HepG2 (cell line): ENCODE measurements around the gene LTB4R. TPM values are rescaled to one million over a fixed set of nuclear protein-coding genes. Genes with fewer than 3 reads are reported as not detected.

Experiments
- ATM ChIP-seq: fragments of 450-650 bp; IDR thresholded peaks from 2 replicates; pipeline ENCODE4 v1.7.1; 2017; ENCODE audit warnings: mild to moderate bottlenecking, borderline replicate concordance
- CENPT ChIP-seq: sonication (generic); formaldehyde crosslinking; IDR thresholded peaks from 2 replicates; pipeline ENCODE4 v1.8.0; 2022; ENCODE audit warnings: low read depth, mild to moderate bottlenecking, moderate library complexity, missing genetic modification reagents
- DPF2 ChIP-seq: sonication (generic); formaldehyde crosslinking; IDR thresholded peaks from 2 replicates; pipeline ENCODE4 v1.4.0; 2020; ENCODE audit warnings: mild to moderate bottlenecking, low read depth, missing genetic modification reagents, borderline replicate concordance
- GATA4 ChIP-seq: sonication (generic); IDR thresholded peaks from 2 replicates; pipeline ENCODE4 v1.6.1; 2016; ENCODE audit warnings: antibody characterized with exemption, low read depth, borderline replicate concordance
- MIER3 ChIP-seq: IDR thresholded peaks from 2 replicates; pipeline ENCODE4 v1.6.1; 2016; ENCODE audit warnings: missing compliant biosample characterization, borderline replicate concordance
- MYC ChIP-seq: sonication (generic); formaldehyde crosslinking; IDR thresholded peaks from 2 replicates; pipeline ENCODE4 v1.9.0; 2021; ENCODE audit warnings: missing genetic modification reagents, borderline replicate concordance
- RBFOX2 ChIP-seq: fragments of 200-400 bp; formaldehyde crosslinking; IDR thresholded peaks from 2 replicates; pipeline ENCODE4 v1.6.1; 2017; ENCODE audit warnings: low read depth, mild to moderate bottlenecking, low read length
- STAT5B ChIP-seq: sonication (generic); formaldehyde crosslinking; IDR thresholded peaks from 2 replicates; pipeline ENCODE4 v1.4.0; 2020; ENCODE audit warnings: missing genetic modification reagents
- XRCC5 ChIP-seq: fragments of 200-400 bp; formaldehyde crosslinking; optimal IDR thresholded peaks from 2 replicates; pipeline ENCODE3; 2017; ENCODE audit warnings: mild to moderate bottlenecking, low read length
- ZBTB38 ChIP-seq: sonication (generic); formaldehyde crosslinking; IDR thresholded peaks from 2 replicates; pipeline ENCODE4 v1.5.1; 2020; ENCODE audit warnings: mild to moderate bottlenecking, missing genetic modification reagents
- ZFP91 ChIP-seq: sonication (generic); formaldehyde crosslinking; IDR thresholded peaks from 2 replicates; pipeline ENCODE4 v1.9.0; 2022; ENCODE audit warnings: missing genetic modification reagents, mild to moderate bottlenecking, borderline replicate concordance
- ZHX2 ChIP-seq, 2 experiments: sonication (generic) in 1 of 2; formaldehyde crosslinking in 1 of 2; IDR thresholded peaks; 2 replicates each; pipeline versions ENCODE4 v1.6.1 to v1.9.0; 2014 to 2022; ENCODE audit warnings: antibody characterized with exemption in 1 of 2, borderline replicate concordance in 1 of 2, inconsistent platforms in 1 of 2, low read depth in 1 of 2, missing genetic modification reagents in 1 of 2
- ZNF121 ChIP-seq: sonication (generic); formaldehyde crosslinking; IDR thresholded peaks from 2 replicates; pipeline ENCODE4 v1.5.0; 2020; ENCODE audit warnings: mild to moderate bottlenecking, missing genetic modification reagents
- ZNF235 ChIP-seq: sonication (generic); formaldehyde crosslinking; IDR thresholded peaks from 2 replicates; pipeline ENCODE4 v1.8.1; 2023; ENCODE audit warnings: mild to moderate bottlenecking, missing genetic modification reagents, borderline replicate concordance
- ZNF468 ChIP-seq: sonication (generic); formaldehyde crosslinking; IDR thresholded peaks from 2 replicates; pipeline ENCODE4 v1.8.0; 2022; ENCODE audit warnings: mild to moderate bottlenecking, moderate library complexity, missing genetic modification reagents
- ZNF546 ChIP-seq: sonication (generic); formaldehyde crosslinking; conservative IDR thresholded peaks from 2 replicates; pipeline ENCODE4 v1.8.1; 2023; ENCODE audit warnings: mild to moderate bottlenecking, missing genetic modification reagents
- ZNF550 ChIP-seq: sonication (generic); formaldehyde crosslinking; IDR thresholded peaks from 2 replicates; pipeline ENCODE4 v1.4.0; 2020; ENCODE audit warnings: mild to moderate bottlenecking, missing genetic modification reagents, borderline replicate concordance
- polyA plus RNA-seq, 8 experiments: library from polyadenylated mRNA; depleted of rRNA in 3 of 8; stranded (reverse) in 7 of 8; unstranded in 1 of 8; fragments of >200 nt; fragmentation: Illumina TruSeq in 4 of 8; extraction: Trizol in 4 of 8; gene quantifications; 2 replicates each; pipeline versions ENCODE4 v1.2.1 to v1.2.3, GENCODE V29; 2011 to 2016; ENCODE audit warnings: low read depth in 4 of 8, missing spikeins in 1 of 8, mixed read lengths in 1 of 8; ENCODE audit not compliant: insufficient read depth in 1 of 8
- total RNA-seq, 5 experiments: library from RNA; depleted of rRNA; stranded (reverse); fragments of >200 nt; fragmentation: Illumina TruSeq; extraction: Trizol; gene quantifications; 2 replicates each; pipeline ENCODE4 v1.2.3, GENCODE V29; 2016; ENCODE audit warnings: low read depth in 1 of 5
- TF ChIP-seq, protein P1 (sequence below): sonication (generic); formaldehyde crosslinking; IDR thresholded peaks from 2 replicates; pipeline ENCODE4 v1.4.0; 2020; ENCODE audit warnings: missing genetic modification reagents, mild to moderate bottlenecking, borderline replicate concordance
- TF ChIP-seq, protein P2 (sequence below): sonication (generic); formaldehyde crosslinking; IDR thresholded peaks from 2 replicates; pipeline ENCODE4 v1.5.0; 2020; ENCODE audit warnings: missing genetic modification reagents

Gene LTB4R
- total and polyA plus RNA-seq, 2 of the 13 experiments (the other 11 are each of a cell fraction or from before 2014, with no cell fraction given) = 3.2 to 8.2 TPM

GRCh38 chr14:24310646-24311604 is at the start of gene LTB4R (continued):
- TF ChIP-seq CENPT (CRISPR knock-in tag) (no peak), STAT5B (CRISPR knock-in tag) (no peak), ZBTB38 (peak; percentile 21; the same call in 1 of the 2 replicates), ZNF546 (CRISPR knock-in tag) (no peak), ZFP91 (CRISPR knock-in tag) (no peak), XRCC5 (no peak), DPF2 (no peak), GATA4 (no peak), ZNF121 (CRISPR knock-in tag) (no peak), ZNF235 (CRISPR knock-in tag) (no peak), MYC (no peak), ATM (no peak), ZHX2 (IDR thresholded peaks at IDR 0.05; ENCODE audit: low read depth) (no peak), ZHX2 (CRISPR knock-in tag; IDR thresholded peaks at IDR 0.05; ENCODE audit: borderline replicate concordance) (no peak), RBFOX2 (peak; percentile 69), MIER3 (CRISPR knock-in tag) (no peak), ZNF468 (CRISPR knock-in tag) (no peak), ZNF550 (CRISPR knock-in tag) (no peak)
- TF ChIP-seq, protein P1, sequence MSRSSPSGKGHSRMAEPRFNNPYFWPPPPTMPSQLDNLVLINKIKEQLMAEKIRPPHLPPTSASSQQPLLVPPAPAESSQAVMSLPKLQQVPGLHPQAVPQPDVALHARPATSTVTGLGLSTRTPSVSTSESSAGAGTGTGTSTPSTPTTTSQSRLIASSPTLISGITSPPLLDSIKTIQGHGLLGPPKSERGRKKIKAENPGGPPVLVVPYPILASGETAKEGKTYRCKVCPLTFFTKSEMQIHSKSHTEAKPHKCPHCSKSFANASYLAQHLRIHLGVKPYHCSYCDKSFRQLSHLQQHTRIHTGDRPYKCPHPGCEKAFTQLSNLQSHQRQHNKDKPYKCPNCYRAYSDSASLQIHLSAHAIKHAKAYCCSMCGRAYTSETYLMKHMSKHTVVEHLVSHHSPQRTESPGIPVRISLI (CRISPR knock-in tag) = no peak
- TF ChIP-seq, protein P2, sequence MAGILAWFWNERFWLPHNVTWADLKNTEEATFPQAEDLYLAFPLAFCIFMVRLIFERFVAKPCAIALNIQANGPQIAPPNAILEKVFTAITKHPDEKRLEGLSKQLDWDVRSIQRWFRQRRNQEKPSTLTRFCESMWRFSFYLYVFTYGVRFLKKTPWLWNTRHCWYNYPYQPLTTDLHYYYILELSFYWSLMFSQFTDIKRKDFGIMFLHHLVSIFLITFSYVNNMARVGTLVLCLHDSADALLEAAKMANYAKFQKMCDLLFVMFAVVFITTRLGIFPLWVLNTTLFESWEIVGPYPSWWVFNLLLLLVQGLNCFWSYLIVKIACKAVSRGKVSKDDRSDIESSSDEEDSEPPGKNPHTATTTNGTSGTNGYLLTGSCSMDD = no peak
